CD4-positive, alpha-beta T cell treated with Interleukin-21 for 1 hour (primary cell): ENCODE data around the gene SLFN5.
"Not testable (repeated sequence)": the region's sequence is repeated elsewhere in the genome, so short reads cannot be mapped to it uniquely, and the experiment has no call there.

Experiments
- DNase-seq: peaks from one replicate; pipeline ENCODE4 v3.0.0-alpha.2; 2020

The SLFN5 gene

GRCh38 chr17:35294756-35295155, 51.9 kb downstream of the SLFN5 start:
- no peak for DNase-seq

- no peak for DNase-seq
Measured at GRCh38 chr17:35295686-35296085, 52.8 kb downstream of the SLFN5 start.

DNA sequence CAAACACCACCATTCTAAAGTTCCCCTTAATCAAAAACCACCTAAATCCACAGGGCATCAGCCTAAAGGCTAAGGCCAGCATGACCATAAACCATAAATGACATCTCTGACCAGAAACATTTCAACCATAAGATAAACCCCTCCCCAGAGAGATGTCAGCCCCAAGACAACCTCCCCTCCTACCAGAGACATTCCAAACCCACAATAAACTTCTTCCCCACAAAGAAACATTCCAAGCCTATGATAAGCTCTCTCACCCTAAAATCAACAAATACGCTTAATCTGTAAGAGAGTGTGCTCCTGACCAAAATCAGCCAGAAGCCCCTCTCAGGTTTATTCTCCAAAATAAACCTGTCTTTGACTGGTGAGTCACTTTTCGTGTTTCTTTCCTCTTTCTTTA, 54.8 kb downstream of the SLFN5 start:
- no peak for DNase-seq

DNA sequence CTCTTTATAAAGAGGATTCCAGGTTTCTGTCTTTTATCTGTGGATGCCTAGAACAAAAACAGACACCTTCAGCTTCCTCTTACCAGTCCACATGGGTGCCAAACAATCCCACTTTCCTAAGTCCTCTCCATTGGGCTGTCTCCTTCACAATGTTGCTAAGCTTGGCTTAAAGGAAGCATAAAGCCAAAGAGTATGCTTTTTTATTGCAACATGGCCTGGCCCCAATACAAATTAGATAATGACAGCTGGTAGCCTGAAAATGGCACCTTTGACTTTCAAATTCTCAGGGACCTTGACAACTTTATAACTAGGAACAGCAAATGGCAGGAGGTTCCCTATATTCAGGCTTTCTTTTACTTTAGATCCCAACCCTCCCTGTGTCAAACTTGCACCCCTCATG, 55.8 kb downstream of the SLFN5 start:
- DNase-seq, result no peak

GRCh38 chr17:35299135-35299534, 56.3 kb downstream of the SLFN5 start:
- DNase-seq, result no peak

- DNase-seq, result not testable (repeated sequence)
Measured at GRCh38 chr17:35309345-35309744, 66.5 kb downstream of the SLFN5 start.

GRCh38 chr17:35312346-35312745, 69.5 kb downstream of the SLFN5 start:
- DNase-seq, result no peak

- peak; percentile 95 for DNase-seq
Measured at GRCh38 chr17:35312790-35313711, 70.2 kb downstream of the SLFN5 start.

- peak; percentile 15 for DNase-seq
Measured at GRCh38 chr17:35313875-35314409, 71.1 kb downstream of the SLFN5 start.

- no peak for DNase-seq
Measured at GRCh38 chr17:35314415-35315216, 71.7 kb downstream of the SLFN5 start.

GRCh38 chr17:35315283-35315682, 72.4 kb downstream of the SLFN5 start:
- DNase-seq, result no peak

DNA sequence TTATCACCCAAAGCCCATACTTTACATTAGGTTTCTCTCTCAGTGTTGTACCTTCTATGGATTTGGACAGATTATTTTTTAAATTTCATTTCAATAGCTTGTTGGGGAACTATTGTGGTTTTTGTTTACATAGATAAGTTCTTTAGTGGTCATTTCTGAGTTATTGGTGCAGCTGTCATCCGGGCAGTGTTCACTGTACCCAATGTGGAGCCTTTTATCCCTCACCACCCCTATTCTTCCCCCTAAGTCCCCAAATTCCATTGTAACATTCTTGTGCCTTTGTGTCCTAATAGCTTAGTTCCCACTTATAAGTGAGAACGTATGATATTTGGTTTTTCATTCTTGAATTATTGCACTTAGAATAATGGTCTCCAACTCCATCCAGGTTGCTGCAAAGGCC, 73.1 kb downstream of the SLFN5 start:
- DNase-seq, result no peak

DNA sequence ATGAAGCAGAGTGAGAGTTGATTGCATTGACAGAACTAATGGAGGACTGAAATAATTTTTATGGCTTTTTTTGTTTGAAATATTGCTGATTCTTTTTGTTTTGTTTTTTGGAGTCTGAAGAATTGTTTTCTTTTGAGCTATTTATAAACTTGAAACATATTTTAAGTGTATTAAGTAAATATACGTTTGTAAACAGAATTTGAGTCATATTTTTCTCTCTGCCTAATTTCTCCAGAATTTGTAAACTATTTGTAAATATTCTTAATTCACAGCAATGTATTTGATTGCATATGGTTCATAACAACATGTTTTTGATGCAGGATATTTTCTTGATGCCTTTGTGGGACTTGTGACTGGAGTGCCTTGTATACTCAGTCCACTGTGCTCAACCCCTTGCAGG, 79.9 kb downstream of the SLFN5 start:
- no peak for DNase-seq
